Upper lobe of left lung (tissue), 4 donors: ENCODE measurements around the gene RNF166.

Experiments
- CTCF ChIP-seq, 6 experiments: fragments of 450-650 bp in 4 of 6; fragments of 200-600 bp in 2 of 6; sonication (generic) in 2 of 6; IDR thresholded peaks; one replicate each; pipeline ENCODE4 v1.5.1; 2016 to 2019; ENCODE audit warnings: antibody characterized with exemption in 6 of 6
- EP300 ChIP-seq, 4 donors: sonication (generic); formaldehyde crosslinking; IDR thresholded peaks; one replicate each; pipeline ENCODE4 v1.5.1; 2017; ENCODE audit warnings: antibody characterized with exemption in 4 of 4, control low read depth in 2 of 4
- POLR2A ChIP-seq, 4 donors: fragments of 450-650 bp; IDR thresholded peaks; one replicate each; pipeline ENCODE4 v1.5.1; 2016 to 2017; ENCODE audit warnings: antibody characterized with exemption in 4 of 4, mild to moderate bottlenecking in 2 of 4

- TF ChIP-seq CTCF (IDR thresholded peaks at IDR 0.05): no peak
- no peak for TF ChIP-seq POLR2A (IDR thresholded peaks at IDR 0.05)
- TF ChIP-seq EP300 (IDR thresholded peaks at IDR 0.05): no peak
Observed at GRCh38 chr16:88738151-88739084, 32.2 kb upstream of the RNF166 start.
